Brain pericyte (primary cell): ENCODE results near the gene XYLB.
A peak's percentile ranks its signal among the peaks of the same experiment; 100 is the strongest.
"Not testable (repeated sequence)": the region's sequence is repeated elsewhere in the genome, so short reads cannot be mapped to it uniquely, and the experiment has no call there.

Experiments
- DNase-seq: peaks from one replicate; pipeline ENCODE4 v3.0.0-alpha.2; 2012; ENCODE audit warnings: low read depth, low spot score

The XYLB gene

DNA sequence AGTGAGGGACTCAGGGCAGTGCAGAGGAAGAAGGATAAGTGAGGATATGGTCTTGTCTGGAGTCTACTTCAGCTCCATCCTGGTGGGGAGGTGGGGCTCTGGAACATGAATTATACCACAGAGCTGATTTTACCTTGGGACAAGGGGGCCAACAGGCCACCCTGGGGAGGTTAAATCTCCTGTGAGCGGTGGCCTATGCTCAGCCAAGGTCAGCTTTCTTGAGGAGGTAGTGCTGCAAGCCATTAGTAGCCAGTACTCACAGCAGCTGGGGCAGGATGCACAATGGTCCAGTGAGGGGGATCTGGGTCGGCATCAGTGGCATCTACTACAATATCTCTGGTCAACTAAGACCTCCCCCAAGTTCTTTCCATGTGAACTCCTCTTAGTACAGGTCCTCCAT is 49.7 kb downstream of the XYLB start:
- no peak for DNase-seq

DNA sequence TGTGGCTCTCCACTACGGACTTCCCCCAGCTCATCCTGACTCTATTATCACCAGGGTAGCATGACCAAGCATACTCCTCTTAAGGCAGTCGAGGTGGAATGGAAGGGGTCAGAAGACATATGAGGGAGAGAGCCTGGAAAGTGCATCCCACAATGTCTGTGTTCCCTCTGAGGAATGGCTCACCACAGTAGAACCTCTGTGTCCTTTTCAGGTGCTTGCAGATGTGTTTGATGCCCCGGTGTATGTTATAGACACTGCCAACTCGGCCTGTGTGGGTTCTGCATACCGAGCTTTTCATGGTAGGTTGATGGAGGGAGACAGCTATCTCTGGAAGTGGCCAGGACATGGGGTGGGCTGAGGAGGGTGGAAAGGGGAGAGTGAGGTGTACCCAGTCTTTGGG is 50.3 kb downstream of the XYLB start:
- no peak for DNase-seq

DNA sequence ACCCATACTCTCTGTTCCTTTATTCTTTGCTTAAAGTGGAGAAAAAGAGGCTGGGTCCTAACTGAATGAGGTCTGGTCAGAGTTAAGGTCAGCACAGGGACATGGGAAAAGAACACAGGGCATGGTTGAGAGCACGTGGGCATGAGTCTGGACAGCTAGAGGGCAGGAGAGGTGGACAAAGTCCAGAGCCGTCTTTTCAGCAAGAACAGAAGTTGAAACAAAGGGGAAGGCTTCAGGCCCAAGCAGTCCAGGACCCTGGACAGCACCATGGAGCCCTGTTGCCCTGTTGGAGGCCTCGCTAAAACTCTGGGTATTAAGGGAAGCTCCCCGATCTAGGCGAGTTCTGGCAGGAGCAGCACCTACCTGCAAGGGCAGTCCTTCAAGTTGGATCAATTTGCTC is 50.7 kb downstream of the XYLB start:
- no peak for DNase-seq

DNA sequence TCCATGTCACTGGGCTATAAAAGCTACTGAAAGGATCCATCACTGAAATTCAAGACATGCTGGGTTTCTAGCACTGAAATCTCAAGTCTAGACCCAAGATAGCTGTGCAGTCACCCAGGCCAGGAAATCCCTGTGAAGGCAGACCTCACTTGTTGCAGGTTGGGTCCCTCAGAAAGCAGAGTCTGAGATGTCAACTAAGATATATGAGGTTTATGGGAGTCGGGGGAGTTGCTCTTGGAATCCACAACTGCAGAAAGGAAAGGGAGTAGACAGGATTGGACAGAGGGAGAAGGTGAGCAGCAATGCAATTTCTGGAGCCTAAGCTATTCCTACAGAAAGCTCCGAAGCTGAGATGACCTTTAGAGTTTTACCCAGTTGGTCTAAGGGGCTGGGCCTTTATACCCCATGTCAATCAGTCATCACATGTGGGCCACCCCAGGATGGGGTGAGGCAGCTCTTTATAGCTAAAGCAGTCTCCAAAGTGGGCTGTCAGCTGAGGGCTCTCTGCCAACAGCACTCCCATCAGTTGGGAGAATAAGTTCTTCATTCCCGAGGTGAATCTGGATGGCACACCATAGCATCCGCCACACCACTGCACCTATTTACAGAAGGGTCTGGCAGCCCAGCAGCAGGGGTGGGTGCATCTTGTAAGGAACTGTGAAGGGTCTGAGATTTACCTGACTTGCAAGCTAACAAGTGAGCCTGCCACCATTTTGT is 54.8 kb downstream of the XYLB start:
- no peak for DNase-seq

DNA sequence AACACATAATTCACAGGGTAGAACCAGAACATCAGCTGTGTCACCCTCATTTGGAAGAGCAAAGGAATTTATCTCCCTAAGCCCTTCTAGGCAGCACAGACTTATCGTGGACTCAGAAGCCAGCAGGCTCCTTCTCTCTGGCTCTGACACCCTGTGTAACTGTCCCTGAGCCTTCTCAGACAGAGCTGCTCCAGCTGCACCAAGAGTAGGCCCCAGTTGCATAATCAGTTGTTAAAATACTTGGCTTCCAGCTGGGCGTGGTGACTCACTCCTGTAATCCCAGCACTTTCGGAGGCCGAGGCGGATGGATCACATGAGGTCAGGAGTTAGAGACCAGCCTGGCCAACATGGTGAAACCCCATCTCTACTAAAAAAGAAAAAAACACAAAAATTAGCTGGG is 57.7 kb downstream of the XYLB start:
- DNase-seq: peak; percentile 55

DNA sequence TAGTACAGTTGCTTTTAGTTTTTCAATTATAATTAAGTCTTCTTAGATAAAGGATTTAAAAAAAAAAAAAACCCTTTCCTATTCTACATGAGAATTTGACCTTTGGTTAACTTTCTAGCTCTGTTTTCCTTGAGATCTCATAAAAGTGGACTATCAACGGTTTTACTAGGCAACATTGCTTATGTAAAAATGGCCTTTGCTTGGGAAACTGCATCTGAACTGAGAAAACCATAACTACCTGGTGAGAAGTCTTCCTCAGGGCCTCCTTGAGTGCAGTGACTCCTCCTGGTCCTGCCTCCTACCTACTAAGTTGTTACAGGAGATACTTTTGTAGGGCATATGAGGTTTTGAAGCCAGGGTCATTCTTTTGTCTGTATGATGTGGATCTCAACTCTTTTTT is 65.0 kb downstream of the XYLB start:
- DNase-seq: no peak

DNA sequence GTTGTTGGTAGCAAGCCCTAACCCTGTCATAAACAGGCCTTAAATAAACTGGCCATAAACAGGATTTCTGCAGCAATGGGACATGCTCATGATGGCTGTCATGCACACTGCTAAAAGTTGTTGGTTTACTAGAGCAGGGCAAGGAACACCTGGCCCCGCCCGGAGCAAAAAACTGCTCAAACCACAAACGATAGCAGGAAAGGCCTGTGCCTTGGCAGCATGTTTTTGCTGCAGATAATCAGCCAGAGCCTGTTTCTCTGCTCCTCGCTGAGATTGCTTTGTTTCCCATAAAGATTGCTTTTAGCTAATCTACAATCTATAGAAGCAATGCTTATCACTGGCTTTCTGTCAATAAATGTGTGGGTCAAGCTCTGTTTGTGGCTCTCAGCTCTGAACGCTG is 74.2 kb downstream of the XYLB start:
- not testable (repeated sequence) for DNase-seq

DNA sequence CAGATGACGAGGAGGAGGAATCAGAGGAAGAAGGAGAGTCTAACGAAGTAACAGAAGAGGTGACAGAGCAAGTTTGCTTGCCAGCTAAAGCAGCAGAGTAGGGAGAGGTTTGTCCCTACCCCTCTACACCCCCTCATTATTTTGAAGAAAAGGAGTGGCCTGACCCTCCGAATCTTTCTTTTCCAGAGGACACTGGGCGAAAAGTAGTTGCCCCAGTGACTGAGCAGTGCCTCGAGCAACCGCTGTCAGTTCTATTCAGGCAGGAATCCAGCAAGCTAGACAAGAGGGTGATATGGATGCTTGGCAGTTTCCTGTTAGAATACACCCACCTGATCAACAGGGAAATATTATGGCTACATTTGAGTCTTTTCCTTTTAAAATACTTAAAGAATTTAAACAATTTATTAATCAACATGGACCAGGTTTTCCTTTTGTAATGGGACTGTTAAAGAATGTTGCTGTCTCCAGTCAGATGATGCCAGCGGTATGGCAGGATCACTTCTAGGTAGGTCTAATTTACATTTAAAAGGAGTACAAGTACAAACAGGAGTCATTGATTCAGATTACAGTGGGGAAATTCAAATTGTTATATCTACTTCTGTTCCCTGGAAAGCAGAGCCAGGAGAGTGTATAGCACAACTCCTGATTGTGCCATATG is 75.2 kb downstream of the XYLB start:
- DNase-seq: no peak

DNA sequence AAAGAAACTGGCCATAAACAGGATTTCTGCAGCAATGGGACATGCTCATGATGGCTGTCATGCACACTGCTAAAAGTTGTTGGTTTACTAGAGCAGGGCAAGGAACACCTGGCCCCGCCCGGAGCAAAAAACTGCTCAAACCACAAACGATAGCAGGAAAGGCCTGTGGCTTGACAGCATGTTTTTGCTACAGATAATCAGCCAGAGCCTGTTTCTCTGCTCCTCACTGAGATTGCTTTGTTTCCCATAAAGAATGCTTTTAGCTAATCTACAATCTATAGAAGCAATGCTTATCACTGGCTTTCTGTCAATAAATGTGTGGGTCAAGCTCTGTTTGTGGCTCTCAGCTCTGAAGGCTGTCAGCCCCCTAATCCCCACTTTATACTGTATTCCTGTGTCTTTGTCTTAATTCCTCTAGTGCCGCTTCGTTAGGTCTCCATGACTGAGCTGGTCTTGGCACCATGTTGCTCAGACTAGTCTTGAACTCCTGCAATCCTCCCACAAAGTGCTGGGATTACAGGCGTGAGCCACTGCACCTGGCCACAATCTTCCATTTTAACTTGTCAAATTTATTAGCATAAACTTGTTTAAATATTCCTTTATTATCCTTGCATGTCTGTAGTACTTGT is 80.3 kb downstream of the XYLB start:
- not testable (repeated sequence) for DNase-seq

DNA sequence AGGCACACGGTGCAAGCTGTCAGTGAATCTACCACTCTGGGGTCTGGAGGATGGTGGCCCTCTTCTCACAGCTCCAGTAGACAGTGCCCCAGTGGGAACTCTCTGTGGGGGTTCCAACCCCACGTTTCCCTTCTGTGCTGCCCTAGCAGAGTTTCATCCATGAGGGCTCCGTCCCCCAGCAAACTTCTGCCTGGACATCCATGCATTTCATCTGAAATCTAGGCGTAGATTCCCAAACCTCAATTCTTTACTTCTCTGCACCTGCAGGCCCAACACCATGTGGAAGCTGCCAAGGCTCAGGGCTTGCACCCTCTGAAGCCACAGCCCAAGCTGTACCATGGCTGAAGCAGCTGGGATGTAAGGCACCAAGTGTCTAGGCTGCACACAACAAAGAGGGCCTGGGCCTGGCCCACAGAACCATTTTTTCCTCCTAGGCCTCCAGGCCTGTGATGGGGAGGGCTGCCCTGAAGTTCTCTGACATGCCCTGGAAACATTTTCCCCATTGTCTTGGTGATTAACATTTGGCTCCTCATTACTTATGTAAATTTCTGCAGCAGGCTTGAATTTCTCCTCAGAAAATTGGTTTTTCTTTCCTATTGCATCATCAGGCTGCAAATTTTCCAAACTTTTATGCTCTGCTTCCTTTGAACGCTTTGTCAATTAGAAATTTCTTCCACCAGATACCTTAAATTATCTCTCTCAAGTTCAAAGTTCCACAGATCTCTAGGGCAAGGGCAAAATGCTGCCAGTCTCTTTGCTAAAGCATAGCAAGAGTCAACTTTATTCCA is 86.5 kb downstream of the XYLB start:
- not testable (repeated sequence) for DNase-seq

DNA sequence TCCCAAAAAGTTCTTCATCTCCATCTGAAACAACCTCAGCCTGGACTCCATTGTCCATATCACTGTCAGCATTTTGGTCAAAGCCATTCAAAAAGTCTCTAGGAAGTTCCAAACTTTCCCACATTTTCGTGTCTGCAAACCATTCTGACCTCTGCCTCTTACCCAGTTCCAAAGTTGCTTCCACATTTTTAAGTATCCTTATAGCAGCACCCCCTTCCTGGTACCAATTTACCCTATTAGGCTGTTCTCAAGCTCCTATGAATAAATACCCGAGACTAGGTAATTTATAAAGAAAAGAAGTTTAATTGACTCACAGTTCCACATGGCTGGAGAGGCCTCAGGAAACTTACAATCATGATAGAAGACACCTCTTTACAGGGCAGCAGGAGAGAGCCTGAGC is 87.1 kb downstream of the XYLB start:
- DNase-seq: not testable (repeated sequence)

DNA sequence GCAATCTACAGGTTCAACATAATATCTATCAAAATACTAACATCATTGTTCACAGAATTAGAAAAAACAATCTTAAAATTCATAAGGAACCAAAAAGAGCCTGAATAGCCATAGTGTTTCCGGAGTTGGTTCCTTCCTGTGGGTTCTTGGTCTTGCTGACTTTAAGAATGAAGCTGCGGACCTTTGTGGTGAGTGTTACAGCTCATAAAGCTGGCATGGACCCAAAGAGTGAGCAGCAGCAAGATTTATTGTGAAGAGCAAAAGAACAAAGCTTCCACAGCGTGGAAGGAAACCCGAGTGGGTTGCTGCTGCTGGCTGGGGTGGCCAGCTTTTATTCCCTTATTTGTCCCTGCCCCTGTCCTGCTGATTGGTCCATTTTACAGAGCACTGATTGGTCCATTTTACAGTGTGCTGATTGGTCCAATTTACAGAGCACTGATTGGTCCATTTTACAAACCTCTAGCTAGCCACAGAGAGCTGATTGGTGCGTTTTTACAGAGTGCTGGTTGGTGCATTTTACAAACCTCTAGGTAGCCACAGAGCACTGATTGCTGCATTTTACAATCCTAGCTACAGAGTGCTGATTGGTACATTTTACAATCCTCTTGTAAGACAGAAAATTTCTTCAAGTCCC is 92.0 kb downstream of the XYLB start:
- DNase-seq: not testable (repeated sequence)

DNA sequence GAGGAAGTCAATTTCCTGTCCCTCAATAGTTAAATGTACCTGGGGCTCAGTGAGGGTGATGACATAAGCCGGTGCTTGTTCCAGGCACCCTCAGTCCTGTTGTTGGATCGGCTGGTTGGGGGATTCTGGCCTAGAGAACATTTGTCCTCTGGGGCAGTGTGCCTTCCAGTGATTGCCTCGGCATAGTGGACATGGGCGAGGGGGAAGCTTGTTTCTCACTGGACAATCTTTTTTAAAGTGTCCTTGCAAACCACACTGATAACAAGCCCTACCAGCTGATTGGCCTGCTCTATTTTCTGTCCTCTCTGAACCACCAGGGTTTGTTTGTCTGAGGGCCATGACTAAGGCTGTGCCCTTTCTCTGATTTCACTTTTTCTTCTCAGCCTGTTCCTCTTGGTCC is 96.6 kb downstream of the XYLB start:
- not testable (repeated sequence) for DNase-seq

DNA sequence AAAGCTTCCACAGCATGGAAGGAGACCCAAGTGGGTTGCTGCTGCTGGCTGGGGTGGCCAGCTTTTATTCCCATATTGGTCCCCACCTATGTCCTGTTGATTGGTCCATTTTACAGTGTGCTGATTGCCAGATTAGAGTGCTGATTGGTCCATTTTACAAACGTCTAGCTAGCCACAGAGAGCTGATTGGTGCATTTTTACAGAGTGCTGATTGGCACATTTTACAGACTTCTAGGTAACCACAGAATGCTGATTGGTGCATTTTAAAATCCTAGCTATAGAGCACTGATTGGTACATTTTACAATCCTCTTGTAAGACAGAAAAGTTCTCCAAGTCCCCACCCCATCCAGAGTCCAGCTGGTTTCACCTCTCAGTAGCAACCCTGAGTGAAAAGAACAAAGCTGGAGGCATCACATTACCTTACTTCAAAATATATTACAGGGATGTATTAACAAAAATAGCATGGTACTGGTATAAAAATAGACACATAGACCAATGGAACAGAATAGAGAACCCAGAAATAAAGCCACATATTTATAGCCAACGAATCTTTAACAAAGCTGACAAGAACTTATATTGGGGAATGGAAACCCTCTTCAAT is 99.6 kb downstream of the XYLB start:
- no peak for DNase-seq

DNA sequence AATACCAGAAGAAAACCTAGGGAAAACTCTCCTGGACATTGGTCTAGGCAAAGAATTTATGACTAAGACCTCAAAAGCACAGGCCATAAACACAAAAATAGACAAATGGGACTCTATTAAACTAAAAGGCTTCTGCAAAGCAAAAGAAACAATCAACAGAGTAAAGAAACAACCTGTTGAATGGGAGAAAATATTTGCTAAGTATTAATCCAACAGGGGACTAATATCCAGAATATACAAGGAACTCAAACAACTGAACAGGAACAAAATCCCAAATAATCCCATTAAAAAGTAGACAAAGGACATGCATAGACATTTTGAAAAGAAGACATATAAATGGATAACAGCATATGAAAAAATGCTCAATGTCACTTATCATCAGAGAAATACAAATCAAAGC is 100.2 kb downstream of the XYLB start:
- DNase-seq: no peak

DNA sequence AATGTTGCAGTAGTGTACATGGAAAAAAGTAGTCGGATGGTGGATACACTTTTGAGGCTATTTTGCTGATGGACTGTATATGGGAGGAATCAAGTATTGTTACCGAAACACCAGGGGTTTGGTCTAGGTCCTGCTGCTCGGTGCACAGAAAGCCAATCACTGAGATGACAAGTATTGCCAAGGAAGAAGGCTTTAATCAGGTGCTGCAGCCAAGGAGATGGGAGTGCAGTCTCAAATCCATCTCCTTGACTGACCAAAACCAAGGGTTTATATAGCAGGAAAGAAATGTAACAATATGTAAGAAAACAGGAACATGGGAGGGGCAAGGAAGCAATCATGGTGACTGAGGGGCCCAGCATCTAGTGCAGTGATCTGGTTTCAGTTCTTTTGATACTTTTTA is 104.3 kb downstream of the XYLB start:
- DNase-seq: no peak

DNA sequence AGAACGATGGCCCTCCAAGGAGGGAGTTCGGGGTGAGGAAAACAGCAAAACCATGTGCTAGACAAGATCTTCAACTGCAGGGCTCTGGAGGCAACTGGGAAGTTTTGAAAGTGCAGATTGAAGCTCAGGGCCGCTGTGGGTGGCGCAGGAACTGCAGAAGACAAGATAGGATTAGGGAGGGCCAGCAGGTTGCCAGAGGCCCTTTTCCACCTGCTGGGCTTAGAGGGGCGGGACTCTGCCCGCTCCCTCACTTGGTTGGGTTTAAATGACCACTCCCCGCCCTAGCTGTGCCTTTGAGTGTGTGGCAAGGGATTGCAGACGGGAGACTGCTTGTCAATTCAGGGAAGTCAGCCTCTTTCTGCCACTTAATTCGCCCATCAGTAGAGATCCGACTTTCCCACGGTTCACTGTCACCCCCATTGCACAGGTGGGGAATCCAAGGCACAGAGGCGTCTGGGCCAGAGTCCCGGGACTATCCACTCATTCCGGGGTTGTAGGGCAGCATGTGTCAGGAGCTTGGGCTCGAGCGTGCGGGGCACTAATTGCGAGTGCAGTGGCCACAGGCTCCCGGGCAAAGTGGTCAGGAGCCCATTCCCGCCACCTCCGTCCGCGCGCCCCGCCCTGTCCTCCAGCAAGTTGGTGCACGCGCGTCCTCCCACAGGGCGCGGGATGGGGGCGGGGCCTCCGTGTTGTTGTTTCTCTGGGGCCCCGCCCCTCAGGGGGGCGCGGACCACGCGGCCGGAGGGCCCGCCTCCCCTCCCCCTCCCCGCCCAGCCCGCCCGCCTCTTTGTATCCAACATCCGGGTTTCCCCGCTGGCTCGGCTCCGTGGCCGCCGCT is 106.7 kb downstream of the XYLB start, which contains the start of gene ACVR2B:
ACVR2B (plus strand) TSS at position 816 of the 838 bp plus-strand sequence. CDS start 433 bp downstream, outside the sequence.
- no peak for DNase-seq

DNA sequence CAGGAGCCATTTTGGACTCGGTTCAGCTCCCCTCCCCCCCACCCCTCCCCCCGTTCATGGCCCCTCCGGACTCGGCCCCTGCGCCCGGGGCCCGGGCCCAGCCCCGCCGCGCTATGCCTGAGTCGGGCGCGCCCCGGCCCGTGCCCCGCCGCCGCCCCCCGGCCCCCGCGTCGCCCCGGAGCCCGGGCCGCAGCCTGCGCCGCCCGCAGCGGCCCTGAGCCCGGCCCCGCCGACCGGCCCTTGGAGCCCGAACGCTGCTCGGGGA is 107.3 kb downstream of the XYLB start:
- no peak for DNase-seq

DNA sequence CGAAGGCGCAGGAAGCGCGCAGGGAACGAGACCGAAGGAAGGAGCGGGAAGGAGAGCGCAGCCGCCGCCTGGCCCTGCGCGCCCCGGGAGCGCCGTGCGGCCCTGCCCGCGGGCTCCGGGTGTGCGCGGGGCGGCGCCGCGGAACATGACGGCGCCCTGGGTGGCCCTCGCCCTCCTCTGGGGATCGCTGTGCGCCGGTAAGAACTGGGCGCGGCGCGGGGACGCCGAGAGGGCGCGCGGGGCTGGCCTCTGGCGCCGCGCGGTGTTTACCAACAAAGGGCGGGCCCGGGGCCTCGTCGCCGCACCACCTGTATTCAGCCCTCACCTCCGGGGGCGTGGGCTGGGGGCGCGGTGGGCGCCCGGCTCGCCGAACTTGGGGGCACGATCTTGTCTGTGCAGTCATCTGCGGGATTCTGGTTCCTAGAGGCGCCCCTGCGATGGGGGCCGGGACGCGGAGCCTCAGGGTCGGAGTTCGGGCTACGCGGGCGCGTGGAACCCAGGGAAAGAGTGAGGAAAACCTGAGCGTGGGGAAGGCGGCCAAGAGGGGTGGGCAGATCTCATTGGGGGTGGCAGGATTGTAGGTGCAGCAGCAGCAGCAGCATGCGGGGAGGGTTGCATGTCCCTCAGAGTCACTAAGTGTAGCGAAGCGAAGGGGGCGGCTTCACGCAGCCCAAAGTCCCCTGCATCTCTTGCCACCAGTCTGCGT is 107.7 kb downstream of the XYLB start:
- DNase-seq: no peak
